Fibroblast of skin of right quadriceps (primary cell): ENCODE measurements around the gene MEA1.
A peak's percentile ranks its signal among the peaks of the same experiment; 100 is the strongest.
"Not testable (repeated sequence)": the region's sequence is repeated elsewhere in the genome, so short reads cannot be mapped to it uniquely, and the experiment has no call there.

Experiments used
- DNase-seq: peaks from one replicate; pipeline ENCODE4 v3.0.0-alpha.2; 2013

Gene MEA1

DNA sequence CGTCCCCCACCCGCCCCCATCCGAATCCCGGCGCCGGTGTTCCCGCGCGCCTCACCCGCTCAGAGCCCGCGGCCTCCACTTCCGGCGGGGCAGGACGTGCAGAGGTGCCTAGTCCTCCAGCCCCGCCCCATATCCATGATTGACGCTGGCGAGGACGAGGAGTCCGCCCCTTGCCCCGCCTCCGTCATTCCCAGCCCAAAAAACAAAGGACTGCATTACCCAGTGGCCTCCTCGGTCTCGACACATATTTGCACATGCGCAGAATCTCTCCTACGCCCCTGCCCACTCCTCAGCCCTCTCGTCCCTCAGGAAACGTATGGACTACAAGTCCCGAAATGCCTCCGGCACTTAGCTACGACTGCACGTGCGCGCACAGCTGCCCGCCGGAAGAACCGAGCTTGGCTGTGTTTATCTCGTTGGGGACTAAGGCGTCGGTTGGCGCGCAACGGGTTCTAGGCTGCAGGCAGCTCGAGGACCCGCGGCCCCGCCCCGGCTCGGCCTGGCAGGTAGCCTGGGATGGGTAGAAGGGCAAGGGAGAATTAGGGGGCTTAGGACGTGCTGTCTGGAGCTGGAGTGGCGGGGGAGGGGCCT is at the start of gene MEA1, which contains the start of gene KLHDC3:
MEA1 (minus strand) TSS at position 104 of the 591 bp plus-strand sequence. CDS start 133 bp downstream, outside the sequence.
KLHDC3 (plus strand) TSS at position 407 of the 591 bp plus-strand sequence. CDS start 2,944 bp downstream, outside the sequence.
- DNase-seq = peak; percentile 100

DNA sequence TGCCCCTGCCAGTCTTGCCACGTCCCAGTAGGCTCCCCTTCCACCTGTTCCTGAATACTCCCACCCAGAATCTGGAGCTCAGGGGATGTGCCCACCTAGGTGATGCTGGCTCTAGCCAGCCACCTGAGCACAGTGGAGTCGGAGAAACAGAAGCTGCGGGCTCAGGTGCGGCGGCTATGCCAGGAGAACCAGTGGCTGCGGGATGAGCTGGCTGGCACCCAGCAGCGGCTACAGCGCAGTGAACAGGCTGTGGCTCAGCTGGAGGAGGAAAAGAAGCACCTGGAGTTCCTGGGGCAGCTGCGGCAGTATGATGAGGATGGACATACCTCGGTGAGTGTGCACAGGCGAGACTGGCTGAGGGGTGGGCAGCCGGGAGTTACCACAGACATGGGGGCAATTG is 49.1 kb upstream of the MEA1 start:
- DNase-seq = no peak

DNA sequence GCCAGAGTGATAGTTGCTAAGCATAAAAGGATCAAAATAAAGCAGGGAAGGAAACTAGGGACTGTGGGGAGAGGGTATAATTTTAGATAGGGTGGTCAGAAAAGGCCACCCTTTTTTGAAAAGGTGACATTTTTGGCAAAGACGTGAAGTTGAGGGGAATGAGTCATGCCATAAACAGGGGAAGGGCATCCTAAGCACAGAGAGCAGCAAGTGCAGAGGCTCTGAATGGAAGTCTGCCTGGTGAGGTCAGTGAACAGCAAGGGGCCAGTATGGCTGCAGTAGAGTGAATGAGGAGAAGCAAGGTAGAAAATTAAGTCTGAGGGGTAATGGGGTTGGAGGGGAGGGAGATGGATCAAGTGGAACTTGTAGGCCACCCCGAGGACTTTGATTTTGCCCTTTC is 48.1 kb upstream of the MEA1 start:
- no peak for DNase-seq

DNA sequence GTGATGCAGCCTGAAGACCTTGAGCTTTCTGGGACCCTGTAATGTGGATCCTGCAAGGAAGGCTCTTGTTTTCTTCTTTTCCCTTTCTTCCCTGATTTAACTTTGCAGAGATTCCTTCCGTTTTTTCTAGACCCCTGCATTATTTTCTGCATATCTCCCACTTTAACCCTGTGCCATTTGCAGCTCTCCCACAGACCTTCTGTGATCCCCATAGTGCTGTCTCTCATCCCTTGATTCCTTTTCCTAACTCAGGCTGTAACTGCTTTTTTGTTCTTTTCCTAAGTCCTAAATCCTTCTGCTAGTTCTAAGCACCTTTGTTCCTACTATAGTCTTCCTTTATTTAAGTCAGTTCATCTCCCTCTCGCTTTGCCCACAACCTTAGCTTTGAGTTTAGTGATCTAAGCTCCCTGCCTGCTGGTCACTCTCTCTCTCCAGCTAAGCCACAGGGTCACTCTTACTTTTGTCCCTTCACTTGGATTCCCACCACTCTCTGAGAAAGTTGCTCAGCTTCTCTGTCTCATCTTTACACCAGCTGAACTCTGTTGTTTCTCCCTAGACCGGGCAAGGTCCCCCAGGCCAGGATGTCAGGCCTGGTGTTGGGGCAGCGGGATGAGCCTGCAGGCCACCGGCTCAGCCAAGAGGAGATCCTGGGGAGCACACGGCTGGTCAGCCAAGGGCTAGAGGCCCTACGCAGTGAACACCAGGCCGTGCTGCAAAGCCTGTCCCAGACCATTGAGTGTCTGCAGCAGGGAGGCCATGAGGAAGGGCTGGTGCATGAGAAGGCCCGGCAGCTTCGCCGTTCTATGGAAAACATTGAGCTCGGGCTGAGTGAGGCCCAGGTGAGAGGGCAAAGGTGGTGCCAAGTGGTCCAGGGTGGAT is 47.2 kb upstream of the MEA1 start:
- DNase-seq = no peak

DNA sequence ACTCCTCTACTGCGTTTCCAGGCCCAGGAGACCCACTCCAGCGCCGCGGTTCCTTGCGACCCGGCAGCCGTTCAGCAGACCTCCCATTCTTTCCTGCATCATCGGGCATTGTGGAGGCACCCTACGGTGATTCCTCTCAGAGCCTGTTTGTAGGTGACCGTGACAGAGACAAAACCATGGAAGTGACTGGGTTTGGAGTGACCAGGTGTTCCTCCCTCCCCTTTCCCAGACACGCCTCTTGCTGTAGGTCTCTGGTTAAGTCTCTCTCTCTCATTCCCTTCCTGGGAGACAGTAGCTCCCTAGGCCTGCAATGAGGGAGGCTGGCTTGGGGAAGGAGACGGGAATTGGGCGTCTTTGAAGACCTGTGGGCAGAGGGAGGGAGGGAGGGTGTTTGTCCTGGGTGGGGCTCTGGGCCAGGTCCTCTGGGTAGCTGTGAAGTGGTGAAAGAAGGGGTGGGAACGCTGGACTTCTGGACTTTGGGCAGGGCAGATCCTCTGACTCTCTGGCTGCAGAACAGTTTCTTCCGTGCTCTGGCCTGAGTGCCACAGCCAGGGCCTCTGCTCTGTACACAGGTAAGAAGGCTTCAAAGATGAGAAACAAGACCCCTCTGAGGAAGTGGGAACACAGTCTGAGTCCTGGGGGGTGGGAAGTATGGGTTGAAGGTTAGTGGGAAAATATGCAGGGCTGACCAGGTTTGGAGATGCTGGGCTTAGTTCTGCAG is 46.4 kb upstream of the MEA1 start:
- no peak for DNase-seq

DNA sequence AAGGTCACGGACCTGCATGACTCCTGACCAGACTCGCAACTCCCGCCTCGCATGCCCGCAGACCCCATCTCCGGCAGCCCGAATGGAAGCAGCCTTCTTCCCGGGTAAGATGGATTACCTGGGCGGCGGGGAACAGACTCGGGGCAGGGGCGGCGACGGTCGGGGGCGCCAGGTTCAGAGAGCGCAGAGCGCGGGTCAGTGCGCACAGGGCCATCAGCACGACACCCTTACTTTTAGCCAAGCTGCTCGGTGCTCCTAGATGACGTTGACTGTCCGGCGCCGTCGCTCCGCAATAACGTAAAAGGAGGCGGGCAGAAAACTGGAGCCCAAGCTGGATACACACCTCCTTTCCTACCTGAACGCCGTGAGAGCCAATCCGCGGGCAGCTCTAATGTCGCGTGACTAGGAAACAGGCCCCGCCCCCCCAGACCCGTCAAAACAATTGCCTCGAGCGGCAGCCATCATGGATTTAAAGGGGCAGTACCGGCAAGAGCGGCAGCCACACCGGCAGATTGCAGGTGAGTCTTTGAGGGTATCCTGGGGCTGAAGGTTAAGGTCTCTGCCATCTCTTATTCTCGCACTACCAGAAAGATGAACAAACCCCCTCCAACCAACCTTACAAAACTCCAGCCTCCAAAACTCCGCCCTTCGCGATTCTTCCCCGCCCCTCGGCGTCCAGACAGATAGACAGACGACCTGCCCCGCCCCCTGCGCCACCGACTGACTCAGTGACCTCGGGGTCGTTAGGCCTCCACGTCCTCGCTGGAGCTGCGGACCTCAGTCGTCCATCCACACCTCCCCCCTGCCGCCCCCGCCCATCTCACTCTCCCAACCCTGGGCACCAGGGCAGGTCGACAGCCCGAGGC is 45.7 kb upstream of the MEA1 start, which contains the start of the genes KLC4 and MRPL2:
KLC4 (plus strand) TSS at position 464 of the 866 bp plus-strand sequence. CDS start 1,705 bp downstream, outside the sequence.
MRPL2 (minus strand) TSS at position 267 of the 866 bp plus-strand sequence; CDS start at position 214, 53 bp downstream.
- peak; percentile 98 for DNase-seq

DNA sequence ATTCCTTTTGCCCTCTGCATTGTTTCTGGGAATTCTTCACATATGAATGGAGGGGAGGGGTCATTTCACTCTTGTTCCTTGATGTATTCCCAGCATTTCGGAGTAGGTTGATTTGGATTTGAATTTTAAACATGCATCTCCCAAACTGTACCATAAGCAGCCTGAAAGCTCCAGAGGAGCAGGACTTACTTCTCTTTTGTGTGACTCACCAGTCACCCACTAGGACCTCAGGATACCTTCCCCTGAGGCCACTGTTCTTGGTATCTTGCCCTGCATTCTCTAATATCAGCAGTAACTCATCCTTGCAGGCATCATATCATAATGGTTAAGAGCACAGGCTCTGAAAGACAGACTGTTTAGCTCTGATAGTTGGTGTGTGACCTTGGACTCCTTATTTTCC is 44.8 kb upstream of the MEA1 start:
- no peak for DNase-seq

DNA sequence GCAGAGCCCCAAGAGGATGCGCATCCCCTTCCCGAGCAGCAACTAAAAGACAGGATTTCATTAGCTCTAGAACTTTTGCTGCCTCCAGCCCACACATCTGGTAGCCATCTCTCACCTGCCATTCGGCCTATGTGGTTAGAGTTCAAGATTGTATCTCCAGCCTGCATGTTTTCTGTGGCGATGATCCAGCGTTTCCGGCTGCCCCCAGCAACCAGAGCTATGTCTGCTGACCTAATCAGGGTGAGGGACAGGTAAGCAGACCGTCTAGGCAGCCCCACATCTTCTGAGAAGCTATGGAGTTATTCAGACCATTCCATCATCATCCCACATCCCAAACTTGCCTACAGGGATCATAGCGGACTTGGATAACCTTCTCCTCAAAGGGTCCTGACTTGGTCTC is 42.2 kb upstream of the MEA1 start:
- DNase-seq = no peak

DNA sequence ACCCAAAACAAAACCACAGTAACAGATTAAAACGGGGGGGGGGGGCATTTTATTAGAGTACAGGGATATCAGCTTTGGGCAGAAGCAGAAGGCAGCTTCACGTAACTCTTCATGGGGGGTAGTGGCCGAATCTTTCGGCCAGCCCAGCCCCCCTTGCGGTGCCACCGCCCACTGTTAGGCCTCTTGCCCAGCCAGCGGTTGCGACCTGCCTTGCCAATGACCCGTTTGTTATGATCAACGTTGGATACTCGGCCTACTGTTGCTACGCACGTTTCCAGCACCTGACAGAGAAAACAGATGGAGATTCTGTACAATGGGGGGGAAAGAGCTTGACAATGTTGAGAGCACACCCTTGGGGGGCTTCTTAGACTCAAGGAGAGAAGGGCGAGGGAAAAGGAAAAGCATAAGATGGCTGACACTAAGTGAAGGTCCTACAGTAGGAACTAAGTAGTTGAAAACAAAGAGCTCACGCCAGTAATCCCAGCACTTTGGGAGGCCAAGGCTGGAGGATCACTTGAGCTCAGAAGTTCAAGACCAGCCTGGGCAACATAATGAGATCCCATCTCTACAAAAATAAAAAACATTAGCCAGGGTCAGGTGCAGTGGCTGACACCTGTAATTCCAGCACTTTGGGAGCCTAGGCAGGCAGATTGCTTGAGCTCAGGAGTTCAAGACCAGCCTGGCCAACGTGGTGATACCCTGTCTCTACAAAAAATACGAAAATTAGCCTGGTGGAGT is 40.6 kb upstream of the MEA1 start:
- no peak for DNase-seq

DNA sequence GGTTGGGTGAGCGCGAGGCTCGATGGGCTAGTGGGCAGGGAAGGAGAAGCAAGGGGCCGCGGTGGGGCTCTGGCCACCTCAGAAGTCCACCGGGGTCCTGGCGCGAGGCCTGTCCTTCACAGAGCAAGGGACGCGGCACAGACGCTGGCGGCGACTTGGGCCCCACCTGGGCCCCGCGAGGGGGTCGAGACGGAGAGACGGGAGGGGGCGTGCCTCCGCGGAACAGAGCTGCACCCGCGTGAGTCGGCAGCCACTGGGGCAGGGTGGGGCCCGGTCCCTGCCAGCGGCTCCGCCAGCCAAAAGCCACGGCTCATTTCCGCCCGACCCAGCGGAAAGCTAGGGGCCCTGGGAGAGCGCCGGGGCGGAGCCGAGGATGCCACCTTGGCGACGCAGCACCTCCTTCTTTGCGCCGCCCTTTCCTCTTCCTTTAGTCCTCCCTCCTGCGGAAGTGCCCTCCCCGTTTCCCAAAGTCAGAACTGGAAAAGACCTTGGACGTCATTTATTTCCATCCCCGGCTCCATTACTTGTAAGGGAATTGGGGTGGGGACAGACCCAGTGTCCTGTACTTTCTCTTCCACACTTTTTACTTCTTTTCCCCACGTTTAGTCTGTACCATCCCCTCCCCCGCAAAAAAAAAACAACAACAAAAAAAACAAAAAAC is 39.9 kb upstream of the MEA1 start, which contains the start of gene CUL7:
CUL7 (minus strand) TSS at position 307 of the 661 bp plus-strand sequence. CDS start 1,063 bp downstream, outside the sequence.
- DNase-seq = peak; percentile 97

DNA sequence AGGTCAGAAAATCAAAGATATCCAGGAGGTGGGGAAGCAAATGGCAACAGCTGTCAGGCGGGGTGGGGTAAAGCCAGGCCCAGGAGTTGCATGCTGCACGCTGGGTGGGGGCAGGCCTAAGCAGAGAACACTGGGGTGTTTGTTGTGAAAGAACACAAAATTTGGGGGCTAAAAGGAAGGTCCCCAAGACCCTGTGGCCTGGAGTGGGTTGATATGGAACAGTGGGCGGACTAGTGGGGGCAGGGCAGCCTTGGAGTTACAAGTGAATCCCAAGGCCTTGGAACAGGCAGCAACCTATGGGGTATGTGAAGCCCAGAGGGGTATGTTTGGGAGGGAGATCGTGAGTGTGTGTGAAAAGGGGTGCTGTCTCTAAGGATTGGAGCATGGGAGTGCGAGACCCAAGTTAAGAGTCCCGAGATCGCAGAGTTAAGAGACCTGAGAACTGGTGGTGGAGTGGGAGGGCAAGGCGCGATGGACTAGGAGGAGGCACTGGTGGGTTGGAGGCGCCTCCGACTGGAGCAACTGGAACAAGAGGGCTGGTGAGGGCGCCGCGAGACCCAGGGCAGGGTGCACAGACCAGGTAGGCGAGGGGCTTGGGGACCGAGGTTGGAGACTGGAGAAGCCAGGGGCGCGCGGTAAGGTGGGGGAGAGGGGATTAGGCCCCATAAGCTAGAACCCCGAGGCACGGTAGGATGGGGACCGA is 39.2 kb upstream of the MEA1 start:
- peak; percentile 34 for DNase-seq

DNA sequence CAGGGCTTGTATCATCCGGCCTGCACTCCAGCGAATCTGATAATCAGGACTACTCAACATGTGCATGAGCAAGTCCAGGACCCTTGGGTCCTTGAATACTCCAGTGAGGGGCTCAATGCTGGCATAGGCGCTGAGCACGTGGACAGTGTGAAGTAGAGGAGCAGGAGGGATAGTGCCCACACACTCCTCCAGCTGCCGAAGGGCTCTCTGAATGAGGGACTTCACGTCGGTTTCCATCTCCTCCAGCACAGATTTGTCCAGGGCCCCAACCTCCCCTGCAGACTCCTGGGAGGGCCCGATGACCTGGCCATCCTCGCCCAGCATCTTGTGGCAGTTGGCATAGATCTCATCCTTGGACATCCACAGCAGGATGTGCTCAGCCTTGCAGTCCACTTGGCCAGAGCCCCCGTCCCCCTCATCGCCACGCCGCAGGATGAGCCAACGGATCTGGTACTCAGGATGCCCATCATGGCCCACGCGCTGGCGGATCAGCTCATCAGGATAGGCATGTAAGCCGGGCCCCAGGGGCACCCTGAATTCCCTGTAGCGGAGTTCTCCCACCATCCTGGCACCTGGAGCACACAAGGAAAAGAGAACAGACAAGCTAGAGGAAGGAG is 38.6 kb upstream of the MEA1 start:
- DNase-seq = no peak

DNA sequence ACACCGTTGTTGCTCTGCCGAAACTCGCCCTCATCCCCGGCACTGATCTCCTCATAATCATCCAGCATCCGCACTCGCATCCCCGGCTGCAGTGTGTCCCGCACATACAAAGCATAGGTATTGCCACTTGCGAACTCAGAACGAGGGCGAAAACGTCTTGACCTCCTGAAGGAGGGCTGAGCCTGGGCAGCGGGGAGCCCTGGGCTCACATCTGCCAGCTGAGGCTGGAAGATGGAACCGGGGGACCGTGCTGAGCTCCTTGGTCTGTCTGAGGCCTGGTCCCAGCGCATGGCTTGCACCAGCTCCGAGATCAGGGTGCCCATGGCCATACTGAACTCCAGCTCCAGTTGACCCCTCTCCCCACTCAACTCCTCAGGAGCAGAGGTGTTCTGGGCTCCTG is 37.2 kb upstream of the MEA1 start:
- DNase-seq = no peak

DNA sequence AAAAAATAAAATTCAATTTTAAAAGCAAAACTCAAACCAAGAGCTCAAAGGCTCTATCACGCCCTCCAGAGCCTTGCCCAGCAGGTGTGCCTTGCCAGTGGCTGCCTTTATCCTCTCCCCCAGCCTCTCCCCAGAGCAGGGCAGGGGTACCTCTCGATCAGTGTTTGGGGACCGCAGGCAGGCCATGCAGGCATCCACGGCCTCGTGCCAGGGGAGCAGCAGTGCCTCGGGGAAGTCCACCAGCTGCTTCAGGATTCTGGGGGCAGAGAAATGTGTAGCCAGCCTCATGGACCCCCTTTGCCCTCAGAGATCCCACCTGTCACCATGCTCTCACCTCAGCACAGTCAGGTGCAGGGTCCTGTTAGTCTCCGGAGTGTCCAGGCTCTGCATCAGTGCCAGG is 34.3 kb upstream of the MEA1 start:
- no peak for DNase-seq

DNA sequence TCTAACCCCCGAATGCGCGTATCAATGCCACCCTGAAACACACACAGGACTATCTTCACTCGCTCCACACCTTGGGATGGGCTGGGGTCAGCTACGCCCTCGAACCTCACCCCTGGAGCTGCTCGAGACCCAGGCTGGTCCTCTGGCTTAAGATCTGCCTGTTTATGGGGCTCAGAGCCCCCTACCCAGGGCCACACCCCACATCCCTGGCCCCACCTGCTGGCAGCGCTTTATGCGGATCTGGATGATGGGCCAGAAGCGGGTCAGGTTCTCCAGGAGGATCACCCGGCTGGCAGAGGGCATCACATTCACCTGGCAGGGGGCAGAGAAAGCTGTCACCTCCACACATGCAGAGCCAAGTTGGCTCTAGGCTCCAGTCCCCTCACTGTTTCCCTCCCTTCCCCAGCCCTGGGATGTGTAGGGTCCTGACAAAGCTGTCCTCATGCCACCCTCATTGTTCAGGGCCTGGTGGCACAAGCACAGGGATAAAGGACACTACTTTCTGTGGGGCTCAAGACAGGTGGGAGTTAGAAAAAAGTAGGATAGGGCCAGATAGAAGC is 31.7 kb upstream of the MEA1 start:
- no peak for DNase-seq

DNA sequence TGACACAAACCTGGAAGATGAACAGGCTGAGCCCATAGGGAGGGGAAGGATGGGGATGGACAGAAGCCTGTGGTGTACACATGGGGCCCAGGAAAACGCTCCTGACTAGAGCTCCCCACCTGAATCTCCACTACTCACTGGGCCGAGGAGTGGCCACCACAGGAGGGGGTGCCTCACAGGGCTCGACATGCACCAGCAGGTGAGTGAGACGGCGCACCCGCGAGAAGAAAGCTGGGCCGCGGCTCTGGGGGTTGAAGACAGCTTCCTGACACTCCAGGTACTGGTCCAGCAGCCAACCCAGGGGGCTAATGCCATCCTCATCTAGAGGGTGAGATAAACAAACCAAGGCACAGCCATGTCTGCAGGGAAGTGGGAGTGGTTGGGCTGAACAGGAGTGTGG is 29.6 kb upstream of the MEA1 start:
- DNase-seq = no peak

DNA sequence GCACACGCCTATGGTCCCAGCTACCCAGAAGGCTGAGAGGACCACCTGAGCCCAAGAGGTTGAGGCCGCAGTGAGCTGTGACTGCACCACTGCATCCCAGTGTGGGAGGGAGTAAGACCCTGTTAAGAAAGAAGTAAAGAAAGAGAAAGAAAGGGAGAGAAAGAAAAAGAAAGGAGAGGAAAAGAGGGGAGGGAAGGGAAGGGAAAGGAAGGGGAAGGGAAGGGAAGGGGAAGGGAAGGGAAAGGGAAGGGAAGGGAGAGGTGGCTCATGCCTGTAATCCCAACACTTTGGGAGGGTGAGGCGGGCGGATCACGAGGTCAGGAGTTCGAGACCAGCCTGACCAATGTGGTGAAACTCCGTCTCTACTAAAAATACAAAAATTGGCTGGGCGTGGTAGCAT is 27.7 kb upstream of the MEA1 start:
- not testable (repeated sequence) for DNase-seq

DNA sequence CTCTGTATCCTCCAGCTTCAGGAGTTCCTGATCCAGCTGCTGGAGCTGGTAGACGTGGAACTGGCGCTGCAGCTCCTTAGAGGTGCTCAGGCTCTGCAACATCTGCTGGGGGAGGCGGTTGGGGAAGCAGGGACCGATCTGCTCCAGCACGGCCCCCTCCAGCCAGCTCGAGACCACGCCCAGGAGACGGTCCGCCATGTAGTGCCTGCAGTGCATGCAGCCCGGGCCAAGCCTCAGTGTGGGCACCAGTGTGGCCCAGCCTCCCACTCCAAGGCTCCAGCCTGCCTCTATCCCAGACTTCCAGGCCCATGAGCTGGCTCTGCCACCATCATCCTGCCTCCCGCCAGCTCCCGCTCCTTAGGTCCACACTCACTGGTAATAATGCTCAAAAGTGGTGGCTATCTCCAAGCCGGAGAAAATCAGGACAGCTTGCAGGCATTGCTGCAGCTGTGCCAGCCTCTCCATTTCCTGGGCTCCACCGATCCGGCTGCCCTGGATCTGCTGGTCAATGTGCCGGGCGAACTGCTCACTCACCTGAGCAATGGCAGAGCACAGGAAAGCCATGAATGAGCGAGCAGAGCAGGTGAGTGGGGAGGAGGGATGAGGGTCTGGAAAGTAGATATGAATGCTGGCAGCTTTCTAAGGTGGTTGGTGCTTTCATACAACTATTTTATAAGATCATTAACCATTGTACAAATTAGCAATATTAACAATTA is 27.0 kb upstream of the MEA1 start:
- DNase-seq = no peak

DNA sequence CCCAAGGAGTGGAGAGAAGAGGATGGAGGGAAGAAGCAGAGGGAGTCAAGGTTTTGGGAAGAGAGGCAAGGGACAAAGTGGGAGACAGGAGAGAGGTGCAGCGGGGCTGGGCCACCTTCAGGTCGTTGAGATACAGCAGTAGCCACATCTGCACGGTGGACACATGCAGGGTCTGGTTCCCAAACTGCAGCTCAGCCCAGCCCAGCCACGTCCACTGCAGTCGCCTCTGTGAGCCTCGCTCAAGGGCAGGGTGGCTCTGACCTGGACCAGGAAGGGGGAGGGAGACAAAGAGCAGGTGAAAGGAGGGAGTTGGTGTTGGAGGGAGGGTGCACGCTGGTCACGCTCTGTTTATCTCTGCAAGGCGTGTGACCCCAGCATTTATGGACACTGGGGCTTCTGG is 25.0 kb upstream of the MEA1 start:
- DNase-seq = no peak
